Stimulated activated naive CD8-positive, alpha-beta T cell treated with anti-CD3 and anti-CD28 coated beads, Interleukin-15, Interleukin-2, amounts not matched to agents 100 ng/mL and 50 ng/mL, for 24 hours (primary cell): ENCODE data around the gene APP.

Source experiments
- H3K27ac Mint-ChIP-seq: one replicate; pipeline ENCODE4 v1.8.0; 2021; ENCODE audit warnings: mild to moderate bottlenecking, mixed read lengths
- H3K27me3 Mint-ChIP-seq: one replicate; pipeline ENCODE4 v1.8.0; 2021; ENCODE audit warnings: mixed read lengths
- H3K36me3 Mint-ChIP-seq: one replicate; pipeline ENCODE4 v1.8.0; 2021; ENCODE audit warnings: low read depth, mixed read lengths
- H3K4me1 Mint-ChIP-seq: one replicate; pipeline ENCODE4 v1.8.0; 2021; ENCODE audit warnings: low read depth, mixed read lengths
- H3K4me3 Mint-ChIP-seq: one replicate; pipeline ENCODE4 v1.8.0; 2021; ENCODE audit warnings: mild to moderate bottlenecking, mixed read lengths
- H3K9me3 Mint-ChIP-seq: one replicate; pipeline ENCODE4 v1.8.0; 2021; ENCODE audit warnings: mixed read lengths

Gene APP

GRCh38 chr21:26171258-26172100 lies 909 bp upstream of the APP start:
- H3K27me3 Mint-ChIP-seq: peaks cover 6% of the 10 kb centered on the region
- no peaks in the 10 kb centered on the region for H3K9me3 Mint-ChIP-seq
- H3K4me3 Mint-ChIP-seq: peak overlapping the region; percentile 88
- no peaks in the 10 kb centered on the region for H3K36me3 Mint-ChIP-seq
- no peak overlapping the region for H3K27ac Mint-ChIP-seq
- H3K4me1 Mint-ChIP-seq: peaks cover 20% of the 10 kb centered on the region

GRCh38 chr21:26169611-26170470 lies 729 bp downstream of the APP start:
- H3K27me3 Mint-ChIP-seq: peaks cover 6% of the 10 kb centered on the region
- H3K36me3 Mint-ChIP-seq: no peaks in the 10 kb centered on the region
- H3K4me1 Mint-ChIP-seq: peaks cover 20% of the 10 kb centered on the region
- peak overlapping the region; percentile 75 for H3K27ac Mint-ChIP-seq
- H3K4me3 Mint-ChIP-seq: peak overlapping the region; percentile 88
- no peaks in the 10 kb centered on the region for H3K9me3 Mint-ChIP-seq

- H3K36me3 Mint-ChIP-seq: no peaks in the 10 kb centered on the region
- H3K27me3 Mint-ChIP-seq: peaks cover 6% of the 10 kb centered on the region
- peak overlapping the region; percentile 70 for H3K27ac Mint-ChIP-seq
These were observed 1.4 kb downstream of the APP start for GRCh38 chr21:26169061-26169610.

GRCh38 chr21:26168371-26168770 lies 2.2 kb downstream of the APP start:
- H3K27me3 Mint-ChIP-seq: peaks cover 6% of the 10 kb centered on the region
- H3K27ac Mint-ChIP-seq: no peak overlapping the region

More at GRCh38 chr21:26169061-26169610, 1.4 kb downstream of the APP start:
- peaks cover 20% of the 10 kb centered on the region for H3K4me1 Mint-ChIP-seq
- H3K9me3 Mint-ChIP-seq: no peaks in the 10 kb centered on the region
- H3K4me3 Mint-ChIP-seq: peak overlapping the region; percentile 88

DNA sequence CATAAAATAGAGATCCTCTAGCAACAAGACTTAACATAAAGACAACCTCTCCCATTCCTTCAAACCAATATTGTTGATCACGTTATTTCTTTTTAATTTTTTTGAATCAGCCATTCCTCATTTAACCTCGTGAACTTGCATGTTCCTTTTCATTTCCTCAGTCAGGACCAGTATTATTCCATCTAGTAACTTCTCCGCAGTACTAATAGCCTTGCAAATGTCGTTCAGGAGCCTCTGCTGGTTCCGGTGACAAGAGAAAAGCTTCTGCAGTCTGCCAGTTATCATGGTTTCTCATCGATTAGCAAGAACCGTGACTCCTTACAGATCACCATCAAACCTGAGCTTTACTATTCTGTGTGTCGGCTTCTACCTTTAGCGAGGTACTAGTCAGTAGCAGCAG lies 3.0 kb downstream of the APP start:
- Mint-ChIP-seq H3K27ac (no peak overlapping the region), H3K36me3 (no peaks in the 10 kb centered on the region), H3K9me3 (no peaks in the 10 kb centered on the region), H3K27me3 (peaks cover 6% of the 10 kb centered on the region), H3K4me3 (no peak overlapping the region), H3K4me1 (peaks cover 20% of the 10 kb centered on the region)

More at GRCh38 chr21:26168371-26168770, 2.2 kb downstream of the APP start:
- Mint-ChIP-seq H3K4me1 (peaks cover 20% of the 10 kb centered on the region), H3K36me3 (no peaks in the 10 kb centered on the region), H3K4me3 (peak overlapping the region; percentile 17), H3K9me3 (no peaks in the 10 kb centered on the region)

- H3K4me3 Mint-ChIP-seq: no peak overlapping the region
- H3K4me1 Mint-ChIP-seq: peaks cover 10% of the 10 kb centered on the region
- no peaks in the 10 kb centered on the region for H3K27me3 Mint-ChIP-seq
- no peaks in the 10 kb centered on the region for H3K9me3 Mint-ChIP-seq
- no peaks in the 10 kb centered on the region for H3K36me3 Mint-ChIP-seq
- H3K27ac Mint-ChIP-seq: no peak overlapping the region
These were observed 5.2 kb downstream of the APP start for GRCh38 chr21:26165331-26165730.

DNA sequence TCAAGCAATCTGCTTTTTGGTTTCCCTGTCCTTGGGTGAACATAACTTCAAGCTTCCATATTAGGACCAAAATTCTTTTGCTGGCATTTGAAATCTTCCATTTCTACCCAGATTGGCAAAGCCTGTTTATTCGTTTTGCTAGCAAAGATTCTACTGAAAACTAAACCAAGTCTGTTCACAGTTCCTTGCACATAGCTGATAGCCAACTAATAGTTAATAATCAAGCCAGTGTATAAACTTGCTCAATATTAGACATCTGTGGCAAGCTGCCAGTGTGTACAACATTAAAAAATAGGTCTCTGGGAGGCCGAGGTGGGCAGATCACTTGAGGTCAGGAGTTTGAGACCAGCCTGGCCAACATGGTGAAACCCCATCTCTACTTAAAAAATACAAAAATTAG lies 6.3 kb downstream of the APP start:
- no peaks in the 10 kb centered on the region for H3K9me3 Mint-ChIP-seq
- no peak overlapping the region for H3K27ac Mint-ChIP-seq
- H3K36me3 Mint-ChIP-seq: no peaks in the 10 kb centered on the region
- H3K4me3 Mint-ChIP-seq: no peak overlapping the region
- peaks cover 10% of the 10 kb centered on the region for H3K4me1 Mint-ChIP-seq
- no peaks in the 10 kb centered on the region for H3K27me3 Mint-ChIP-seq

DNA sequence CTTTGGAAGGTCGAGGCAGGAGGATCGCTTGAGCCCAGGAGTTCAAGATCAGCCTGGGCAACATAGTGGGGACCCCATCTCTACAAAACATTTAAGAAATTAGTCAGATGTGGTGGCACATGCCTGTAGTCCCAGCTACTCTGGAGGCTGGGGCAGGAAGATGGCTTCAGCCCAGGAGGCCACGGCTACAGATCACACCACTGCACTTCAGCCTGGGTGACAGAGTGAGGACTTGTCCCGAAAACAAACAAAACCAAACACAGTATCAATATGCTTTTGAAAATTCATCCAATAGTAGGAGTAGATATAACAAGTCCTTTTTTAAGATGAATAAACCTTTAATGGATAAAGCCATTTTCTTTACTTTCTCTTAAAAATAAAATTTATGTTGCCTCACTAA lies 8.5 kb downstream of the APP start:
- Mint-ChIP-seq H3K27me3 (no peaks in the 10 kb centered on the region), H3K27ac (no peak overlapping the region), H3K9me3 (no peaks in the 10 kb centered on the region), H3K4me1 (peaks cover 13% of the 10 kb centered on the region), H3K4me3 (no peak overlapping the region), H3K36me3 (no peaks in the 10 kb centered on the region)

DNA sequence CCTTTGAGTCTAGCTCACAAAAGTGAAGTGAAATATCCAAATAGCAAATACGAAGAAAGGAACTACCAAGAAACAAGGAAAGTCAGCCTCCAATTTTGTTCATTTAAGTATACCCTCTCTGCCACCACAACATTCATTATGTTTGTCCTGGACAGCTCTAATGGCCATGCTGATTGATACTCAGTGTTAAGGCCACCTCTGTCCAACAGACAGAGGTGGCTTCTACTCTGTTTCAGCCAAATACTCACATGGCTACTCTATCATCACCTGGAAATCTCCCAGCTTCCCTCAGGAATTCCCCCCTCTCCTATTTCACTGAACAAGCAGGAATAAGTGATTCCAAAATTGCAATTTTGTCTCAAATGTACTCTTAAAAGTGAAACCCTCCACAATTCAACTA lies 10.7 kb downstream of the APP start:
- no peaks in the 10 kb centered on the region for H3K9me3 Mint-ChIP-seq
- H3K36me3 Mint-ChIP-seq: no peaks in the 10 kb centered on the region
- no peak overlapping the region for H3K27ac Mint-ChIP-seq
- no peaks in the 10 kb centered on the region for H3K27me3 Mint-ChIP-seq
- H3K4me1 Mint-ChIP-seq: peaks cover 18% of the 10 kb centered on the region
- no peak overlapping the region for H3K4me3 Mint-ChIP-seq

DNA sequence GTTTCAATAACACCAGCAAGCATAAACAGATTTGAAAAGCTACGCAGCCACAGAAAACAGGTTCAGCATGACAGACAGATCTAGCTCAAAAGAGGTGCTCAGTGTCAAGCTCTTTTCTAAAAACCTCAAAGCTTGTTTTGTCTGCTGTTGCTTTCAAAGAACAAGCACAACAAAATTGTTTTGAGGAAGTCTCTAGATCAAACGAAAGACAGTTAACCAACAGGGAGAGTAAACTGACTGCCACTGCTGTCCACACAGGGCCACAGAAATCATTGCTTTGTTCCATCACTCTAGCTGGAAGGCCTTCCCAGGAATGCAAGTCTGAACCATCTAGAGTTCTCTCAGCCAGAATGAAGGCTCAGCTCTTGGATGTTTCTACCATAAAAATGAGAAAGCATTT lies 12.8 kb downstream of the APP start:
- no peaks in the 10 kb centered on the region for H3K9me3 Mint-ChIP-seq
- H3K4me1 Mint-ChIP-seq: peaks cover 18% of the 10 kb centered on the region
- no peaks in the 10 kb centered on the region for H3K27me3 Mint-ChIP-seq
- H3K4me3 Mint-ChIP-seq: no peak overlapping the region
- no peak overlapping the region for H3K27ac Mint-ChIP-seq
- H3K36me3 Mint-ChIP-seq: peaks cover 2% of the 10 kb centered on the region

DNA sequence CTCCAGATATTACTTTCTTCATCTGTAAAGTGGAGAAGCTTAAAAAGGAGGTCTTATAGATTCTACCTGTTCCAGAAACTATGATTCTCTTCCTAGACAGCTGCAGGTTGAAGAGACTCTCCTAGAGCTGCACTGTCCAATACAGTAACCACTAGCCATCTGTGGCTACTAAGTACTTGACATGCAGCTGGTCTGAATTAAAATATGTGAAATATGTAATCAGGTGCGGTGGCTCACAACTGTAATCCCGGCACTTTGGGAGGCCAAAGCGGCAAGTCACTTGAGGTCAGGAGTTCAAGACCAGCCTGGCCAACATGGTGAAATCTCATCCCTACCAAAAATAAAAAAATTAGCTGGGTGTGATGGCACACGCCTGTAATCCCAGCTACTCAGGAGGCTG lies 15.8 kb downstream of the APP start:
- Mint-ChIP-seq H3K27ac (no peak overlapping the region), H3K27me3 (no peaks in the 10 kb centered on the region), H3K36me3 (peaks cover 5% of the 10 kb centered on the region)

DNA sequence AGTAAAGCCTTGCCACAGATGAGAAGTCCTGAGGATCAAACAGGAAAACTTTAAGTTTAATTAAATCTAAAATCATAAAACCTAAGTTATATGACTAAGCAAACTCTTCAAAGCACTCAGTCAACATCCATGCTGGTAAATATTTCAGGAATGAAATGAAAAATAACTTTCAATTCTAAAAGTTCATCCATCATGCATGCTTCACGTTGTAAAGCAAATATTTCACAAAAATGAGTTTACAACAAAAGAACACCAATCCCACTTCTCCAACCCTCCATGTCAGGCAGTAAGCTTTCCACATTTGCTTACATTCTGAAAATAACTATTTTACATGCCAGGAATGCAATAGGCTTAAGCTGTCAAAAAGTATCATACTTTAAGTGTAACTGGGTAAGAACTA lies 16.8 kb downstream of the APP start:
- H3K4me1 Mint-ChIP-seq: peaks cover 19% of the 10 kb centered on the region

More for the DNA sequence above, 15.8 kb downstream of the APP start:
- Mint-ChIP-seq H3K4me3 (no peak overlapping the region), H3K4me1 (peaks cover 18% of the 10 kb centered on the region), H3K9me3 (no peaks in the 10 kb centered on the region)

GRCh38 chr21:26148840-26149354 lies 21.7 kb downstream of the APP start:
- no peaks in the 10 kb centered on the region for H3K27me3 Mint-ChIP-seq
- H3K4me1 Mint-ChIP-seq: peaks cover 14% of the 10 kb centered on the region
- H3K9me3 Mint-ChIP-seq: no peaks in the 10 kb centered on the region
- H3K4me3 Mint-ChIP-seq: no peak overlapping the region
- H3K27ac Mint-ChIP-seq: no peak overlapping the region
- H3K36me3 Mint-ChIP-seq: peaks cover 6% of the 10 kb centered on the region

More for the DNA sequence above, 16.8 kb downstream of the APP start:
- Mint-ChIP-seq H3K4me3 (no peak overlapping the region), H3K9me3 (no peaks in the 10 kb centered on the region), H3K27ac (no peak overlapping the region), H3K36me3 (peaks cover 5% of the 10 kb centered on the region), H3K27me3 (no peaks in the 10 kb centered on the region)

GRCh38 chr21:26148071-26148839 lies 22.3 kb downstream of the APP start:
- Mint-ChIP-seq H3K27ac (no peak overlapping the region), H3K4me3 (no peak overlapping the region), H3K4me1 (peaks cover 14% of the 10 kb centered on the region), H3K27me3 (no peaks in the 10 kb centered on the region), H3K9me3 (no peaks in the 10 kb centered on the region), H3K36me3 (peaks cover 13% of the 10 kb centered on the region)
